H1 (cell line): ENCODE results near the gene PEPD. TPM values are rescaled to one million over a fixed set of nuclear protein-coding genes. Genes with fewer than 3 reads are reported as not detected.

Experiments used
- CTCF ChIA-PET: fragments of 300-600 bp; sonication (Branson Sonifier 250); formaldehyde crosslinking; loops from one replicate; lab custom pipeline; 2021; ENCODE audit not compliant: partially characterized antibody; lab: Charles Lee
- POLR2A ChIA-PET: fragments of 300-600 bp; sonication (Branson Sonifier 250); formaldehyde crosslinking; loops from one replicate; lab custom pipeline; 2021; ENCODE audit warnings: inconsistent platforms; ENCODE audit not compliant: partially characterized antibody; lab: Charles Lee
- DNase-seq, 2 experiments: peaks; one replicate each; pipeline versions ENCODE4 v3.0.0 to v3.0.0-alpha.2; 2010 to 2022; ENCODE audit warnings: low spot score in 2 of 2, low read depth in 1 of 2, mixed read lengths in 1 of 2
- FAIRE-seq: peaks from 2 replicates; lab custom pipeline; 2011; peaks lifted over from hg19 to GRCh38; lab: Jason Lieb, UNC
- H2AFZ ChIP-seq: 2 replicates; pipeline ENCODE4 v1.8.1; 2012; ENCODE audit warnings: low read length, inconsistent platforms
- H2AK5ac ChIP-seq: 2 replicates; pipeline ENCODE4 v1.6.1; 2013; ENCODE audit warnings: low read depth, low read length
- H2BK120ac ChIP-seq: replicated peaks from 2 replicates; pipeline ENCODE3; 2013; ENCODE audit warnings: low read depth, low read length, inconsistent platforms
- H2BK12ac ChIP-seq: 2 replicates; pipeline ENCODE4 v1.6.1; 2013; ENCODE audit warnings: low read depth, low read length
- H2BK15ac ChIP-seq: 2 replicates; pipeline ENCODE4 v1.6.1; 2013; ENCODE audit warnings: low read length
- H2BK20ac ChIP-seq: 2 replicates; pipeline ENCODE4 v1.6.1; 2013; ENCODE audit warnings: low read length
- H2BK5ac ChIP-seq: 2 replicates; pipeline ENCODE4 v1.6.1; 2013; ENCODE audit warnings: low read depth, low read length
- H3K14ac ChIP-seq: 2 replicates; pipeline ENCODE4 v1.6.1; 2013; ENCODE audit warnings: inconsistent platforms; ENCODE audit not compliant: insufficient read length
- H3K18ac ChIP-seq: 2 replicates; pipeline ENCODE4 v1.6.1; 2013; ENCODE audit warnings: low read length; ENCODE audit errors: extremely low read depth
- H3K23ac ChIP-seq: 2 replicates; pipeline ENCODE4 v1.6.1; 2013; ENCODE audit warnings: inconsistent platforms; ENCODE audit not compliant: insufficient read length
- H3K23me2 ChIP-seq: 2 replicates; pipeline ENCODE4 v1.6.1; 2013; ENCODE audit warnings: low read depth, low read length
- H3K27ac ChIP-seq: 2 replicates; pipeline ENCODE4 v1.6.1; 2011; ENCODE audit warnings: low read depth, low read length, inconsistent platforms
- H3K27me3 ChIP-seq, 4 experiments: replicated peaks in 1 of 4; 1 replicate in 1 of 4; 2 replicates in 3 of 4; pipeline versions ENCODE4 v1.6.1 to v1.8.1; 2011 to 2013; ENCODE audit warnings: low read length in 3 of 4, mild to moderate bottlenecking in 3 of 4, inconsistent platforms in 2 of 4, mixed read lengths in 2 of 4, moderate library complexity in 1 of 4; ENCODE audit not compliant: control insufficient read depth in 3 of 4, insufficient read depth in 3 of 4; ENCODE audit errors: extremely low read depth in 1 of 4
- H3K36me3 ChIP-seq, 4 experiments: 2 replicates each; pipeline versions ENCODE4 v1.6.1 to v1.8.1; 2011 to 2013; ENCODE audit warnings: mild to moderate bottlenecking in 4 of 4, low read length in 3 of 4, moderate library complexity in 2 of 4, control low read depth in 1 of 4, inconsistent platforms in 1 of 4; ENCODE audit not compliant: insufficient read depth in 4 of 4, control insufficient read depth in 2 of 4
- H3K4ac ChIP-seq: replicated peaks from 2 replicates; pipeline ENCODE3; 2013; ENCODE audit warnings: low read length, low read depth, mixed read lengths, inconsistent platforms; ENCODE audit not compliant: insufficient read length
- H3K4me1 ChIP-seq, 4 experiments: replicated peaks in 1 of 4; 1 replicate in 1 of 4; 2 replicates in 3 of 4; pipeline versions ENCODE4 v1.6.1 to v1.8.1; 2011 to 2013; ENCODE audit warnings: low read length in 3 of 4, inconsistent platforms in 2 of 4, mixed read lengths in 1 of 4; ENCODE audit not compliant: insufficient read depth in 4 of 4, control insufficient read depth in 3 of 4
- H3K4me2 ChIP-seq, 2 experiments: 2 replicates each; pipeline versions ENCODE4 v1.6.1 to v1.8.1; 2011 to 2013; ENCODE audit warnings: low read depth in 2 of 2, low read length in 2 of 2, control low read depth in 1 of 2, inconsistent platforms in 1 of 2, mild to moderate bottlenecking in 1 of 2; ENCODE audit not compliant: insufficient read depth in 1 of 2
- H3K4me3 ChIP-seq, 4 experiments: fragments of 200-600, 300-600 bp in 1 of 4; sonication (generic), shearing (Covaris generic), sonication (Bioruptor Twin) in 1 of 4; 2 replicates each; pipeline versions ENCODE4 v1.5.1 to v1.8.1; 2011 to 2016; ENCODE audit warnings: low read length in 4 of 4, low read depth in 3 of 4, control low read depth in 2 of 4, inconsistent platforms in 2 of 4, mild to moderate bottlenecking in 2 of 4, mixed read lengths in 1 of 4, moderate library complexity in 1 of 4; ENCODE audit not compliant: insufficient read depth in 2 of 4; ENCODE audit errors: extremely low read depth in 1 of 4
- H3K56ac ChIP-seq: replicated peaks from 2 replicates; pipeline ENCODE3; 2013; ENCODE audit warnings: low read depth, mild to moderate bottlenecking, mixed read lengths, low read length, inconsistent platforms; ENCODE audit not compliant: insufficient read length
- H3K79me1 ChIP-seq: 2 replicates; pipeline ENCODE4 v1.6.1; 2013; ENCODE audit warnings: low read depth, low read length, control low read depth
- H3K79me2 ChIP-seq, 2 experiments: 2 replicates each; pipeline versions ENCODE4 v1.6.1 to v1.8.1; 2012 to 2013; ENCODE audit warnings: low read length in 2 of 2, mild to moderate bottlenecking in 2 of 2, inconsistent platforms in 1 of 2; ENCODE audit not compliant: insufficient read depth in 2 of 2, control insufficient read depth in 1 of 2
- H3K9ac ChIP-seq, 4 experiments: replicated peaks in 1 of 4; 1 replicate in 1 of 4; 2 replicates in 3 of 4; pipeline versions ENCODE4 v1.6.1 to v1.8.1; 2011 to 2013; ENCODE audit warnings: low read depth in 3 of 4, low read length in 3 of 4, control low read depth in 2 of 4, mild to moderate bottlenecking in 2 of 4, moderate library complexity in 2 of 4, inconsistent platforms in 1 of 4; ENCODE audit errors: extremely low read depth in 1 of 4
- H3K9me3 ChIP-seq, 2 experiments: 2 replicates each; pipeline versions ENCODE4 v1.6.1 to v1.8.1; 2012 to 2013; ENCODE audit warnings: mild to moderate bottlenecking in 2 of 2, moderate library complexity in 2 of 2, control low read depth in 1 of 2, inconsistent platforms in 1 of 2, low read depth in 1 of 2, low read length in 1 of 2, mixed read lengths in 1 of 2; ENCODE audit not compliant: insufficient read depth in 2 of 2
- H4K20me1 ChIP-seq, 2 experiments: replicated peaks in 1 of 2; 2 replicates each; pipeline versions ENCODE3 to v1.8.1; 2011 to 2013; ENCODE audit warnings: inconsistent platforms in 2 of 2, low read length in 2 of 2, mild to moderate bottlenecking in 1 of 2; ENCODE audit not compliant: insufficient read depth in 2 of 2, control insufficient read depth in 1 of 2
- H4K5ac ChIP-seq: 2 replicates; pipeline ENCODE4 v1.6.1; 2013; ENCODE audit warnings: low read length, low read depth, mixed read lengths, inconsistent platforms; ENCODE audit not compliant: insufficient read length
- H4K8ac ChIP-seq: 2 replicates; pipeline ENCODE4 v1.8.0; 2013; ENCODE audit warnings: mild to moderate bottlenecking, moderate library complexity, low read length, inconsistent platforms; ENCODE audit not compliant: insufficient read depth; ENCODE audit errors: extremely low read depth
- H4K91ac ChIP-seq: replicated peaks from 2 replicates; pipeline ENCODE3; 2013; ENCODE audit warnings: low read length, mixed read lengths, inconsistent platforms; ENCODE audit not compliant: insufficient read length
- JUN ChIP-seq: IDR thresholded peaks from 2 replicates; pipeline ENCODE4 v1.6.1; 2011; ENCODE audit warnings: low read depth, mild to moderate bottlenecking, improper control_type of control experiment, low read length
- RAD21 ChIP-seq, 2 experiments: IDR thresholded peaks in 1 of 2; conservative IDR thresholded peaks in 1 of 2; 2 replicates each; pipeline ENCODE4 v1.6.1; 2011; ENCODE audit warnings: low read depth in 2 of 2, low read length in 2 of 2, improper control_type of control experiment in 1 of 2, inconsistent platforms in 1 of 2, mild to moderate bottlenecking in 1 of 2, moderate library complexity in 1 of 2
- SIRT6 ChIP-seq: IDR thresholded peaks from one replicate; pipeline ENCODE4 v1.7.1; 2012; ENCODE audit warnings: low read length, inconsistent platforms
- SIX5 ChIP-seq: IDR thresholded peaks from 2 replicates; pipeline ENCODE4 v1.6.1; 2011; ENCODE audit warnings: mild to moderate bottlenecking, low read depth, low read length
- WGBS, 2 experiments: shearing (Covaris generic) in 1 of 2; methylation state at CpG; one replicate each; pipeline versions ENCODE4 v1.1.6 to v1.1.7; 2013 to 2015; ENCODE audit warnings: low lambda C conversion rate in 2 of 2, mixed read lengths in 2 of 2, inconsistent platforms in 1 of 2, low coverage in 1 of 2, missing lambda C conversion rate in 1 of 2; ENCODE audit not compliant: insufficient replicate concordance in 2 of 2, insufficient coverage in 1 of 2, insufficient read length in 1 of 2; ENCODE audit errors: extremely low coverage in 1 of 2, missing lambda C conversion rate in 1 of 2; 5-methylcytosine and 5-hydroxymethylcytosine counted together
- polyA plus RNA-seq, 7 experiments: library from polyadenylated mRNA; depleted of rRNA in 3 of 7; stranded (reverse) in 5 of 7; unstranded in 2 of 7; fragments of >200 nt in 5 of 7; fragments of 200-250 nt in 2 of 7; gene quantifications; 1 replicate in 5 of 7; 2 replicates in 1 of 7; 4 replicates in 1 of 7; pipeline versions ENCODE4 v1.2.1 to v1.2.3, GENCODE V29; 2011 to 2013; ENCODE audit warnings: missing spikeins in 2 of 7, mixed read lengths in 2 of 7
- total RNA-seq: library from RNA; stranded (reverse); fragmentation: NEBNext Ultra II Directional; extraction: Animal tissue kit (Norgen Biotek cat#: 25700); gene quantifications from 2 replicates; pipeline ENCODE4 v1.2.1, GENCODE V29; 2021

The PEPD gene
- total and polyA plus RNA-seq, 2 of the 8 experiments (the other 6 are each of a cell fraction or from before 2014, with no cell fraction given) = 84.1 to 178 TPM

DNA sequence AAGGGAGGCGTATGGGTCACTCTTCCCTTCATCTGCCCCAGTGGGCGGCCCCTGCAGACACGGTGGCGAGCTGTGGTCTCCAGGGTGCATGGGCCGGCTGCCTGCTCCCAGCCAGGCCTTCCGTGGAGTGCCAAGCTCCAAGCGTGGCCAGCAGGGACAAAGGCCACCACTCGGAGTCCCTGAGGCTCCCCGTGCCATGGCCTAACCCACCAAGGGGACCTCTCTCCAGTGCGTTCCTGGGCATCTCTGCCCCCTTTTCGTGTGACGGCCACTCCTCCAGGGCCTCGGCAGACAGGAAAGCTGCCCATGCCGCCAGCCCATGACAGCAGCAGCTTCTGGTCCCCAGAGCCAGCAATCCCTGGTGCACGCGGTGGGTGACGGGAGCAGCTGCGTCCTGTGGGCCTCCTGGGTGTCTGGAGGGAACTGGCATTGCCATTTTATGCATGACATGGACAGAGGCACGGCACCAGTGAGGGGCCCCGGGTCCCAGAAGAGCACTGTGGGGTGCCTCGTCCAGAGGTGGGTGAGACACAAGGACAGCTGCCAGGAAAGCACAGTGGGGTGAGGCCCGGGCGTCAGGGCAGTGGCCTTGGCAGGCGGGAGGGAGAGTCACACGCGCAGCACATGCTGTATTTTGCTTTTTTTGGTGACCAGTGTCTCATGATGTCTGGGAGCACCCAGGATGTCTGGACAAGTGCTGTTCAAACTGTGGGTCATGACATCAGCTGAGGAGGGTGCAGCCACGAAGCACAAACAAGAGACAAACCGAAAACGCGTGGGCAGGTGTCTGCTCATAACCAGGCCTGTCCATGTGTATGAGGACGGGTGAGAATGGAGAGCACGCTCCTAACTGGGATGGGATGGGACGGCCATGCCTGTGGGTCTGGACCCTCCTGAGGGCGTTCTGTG is 115.8 kb downstream of the PEPD start:
- H3K4me3 ChIP-seq = no peak overlapping the region
- H3K79me1 ChIP-seq = no peaks in the 10 kb centered on the region
- no peaks in the 10 kb centered on the region for H3K36me3 ChIP-seq
- no peaks in the 10 kb centered on the region for H3K9me3 ChIP-seq
- CTCF ChIA-PET = interaction anchor here (0.5 to 24.5 kb wide), 34 partner anchors 8 to 372 kb away, joined by 3 to 426 read pairs (median 4); no protein-coding TSS in a partner anchor
- DNase-seq (no peak), FAIRE-seq (no peak)
- H2BK120ac ChIP-seq = no peak overlapping the region
- H2AFZ ChIP-seq = no peak overlapping the region
- no peak overlapping the region for H3K23ac ChIP-seq
- no peak for TF ChIP-seq JUN
- no peak for TF ChIP-seq RAD21 (IDR thresholded peaks at IDR 0.05 in 1 of 2, conservative IDR thresholded peaks at IDR 0.05 in 1 of 2; ENCODE audit: low read depth in 2 of 2, low read length in 2 of 2)
- no peak for TF ChIP-seq SIX5
- TF ChIP-seq SIRT6 = no peak
- H4K5ac ChIP-seq = no peak overlapping the region
- WGBS, 2 experiments = 88% methylated on average over 32 of the region's 34 CpGs; no CpG with 5 or more reads in 1 of the 2 experiments
- no peak overlapping the region for H4K8ac ChIP-seq
- H2BK20ac ChIP-seq = no peak overlapping the region
- no peak overlapping the region for H3K4ac ChIP-seq
- H2BK15ac ChIP-seq = no peak overlapping the region
- peak overlapping the region; percentile 67; the same call in 1 of the 2 replicates for H2AK5ac ChIP-seq
- peaks cover 2 to 7% of the 10 kb centered on the region in 2 experiments for H4K20me1 ChIP-seq
- no peaks in the 10 kb centered on the region for H3K79me2 ChIP-seq
- POLR2A ChIA-PET = interaction anchor here (0.6 to 2.0 kb wide), 4 partner anchors 11 to 275 kb away, joined by 3 to 6 read pairs (median 5); partner anchors contain the start of gene CEBPG
- H3K4me2 ChIP-seq = no peak overlapping the region
- H3K56ac ChIP-seq = no peak overlapping the region
- H3K14ac ChIP-seq = no peak overlapping the region
- H3K27ac ChIP-seq = no peak overlapping the region
- no peaks in the 10 kb centered on the region for H3K27me3 ChIP-seq
- H3K18ac ChIP-seq = peak overlapping the region; percentile 71; the same call in 1 of the 2 replicates
- H3K4me1 ChIP-seq = peaks cover 0 to 6% (median 5%) of the 10 kb centered on the region in 4 experiments; a peak in 5 of 7 replicates
- H3K23me2 ChIP-seq = no peaks in the 10 kb centered on the region
- H4K91ac ChIP-seq = peak overlapping the region; percentile 54
- no peak overlapping the region for H2BK12ac ChIP-seq
- H2BK5ac ChIP-seq = peak overlapping the region; percentile 68
- H3K9ac ChIP-seq = no peak overlapping the region
